ENCODE measurements around the gene AVEN.

GRCh38 chr15:34038023-34038870, 757 bp downstream of the AVEN start:
- peak; percentile 80 for TF ChIP-seq POLR2AphosphoS5 (IDR thresholded peaks at IDR 0.05; ENCODE audit: low read depth, low read length)
- TF ChIP-seq REST (IDR thresholded peaks at IDR 0.05; ENCODE audit: insufficient read depth in 1 of 2, low read depth in 2 of 2, low read length in 2 of 2), result no peak; a peak in 1 of 4 replicates

Data from PFSK-1 (cell line).